ENCODE data around the gene SSC5D. TPM values are rescaled to one million over a fixed set of nuclear protein-coding genes. Genes with fewer than 3 reads are reported as not detected.
A peak's percentile ranks its signal among the peaks of the same experiment; 100 is the strongest.

The SSC5D gene
- polyA plus RNA-seq, 1 donor (not counting 4 experiments of a cell fraction or from before 2014, with no cell fraction given), result not detected

DNA sequence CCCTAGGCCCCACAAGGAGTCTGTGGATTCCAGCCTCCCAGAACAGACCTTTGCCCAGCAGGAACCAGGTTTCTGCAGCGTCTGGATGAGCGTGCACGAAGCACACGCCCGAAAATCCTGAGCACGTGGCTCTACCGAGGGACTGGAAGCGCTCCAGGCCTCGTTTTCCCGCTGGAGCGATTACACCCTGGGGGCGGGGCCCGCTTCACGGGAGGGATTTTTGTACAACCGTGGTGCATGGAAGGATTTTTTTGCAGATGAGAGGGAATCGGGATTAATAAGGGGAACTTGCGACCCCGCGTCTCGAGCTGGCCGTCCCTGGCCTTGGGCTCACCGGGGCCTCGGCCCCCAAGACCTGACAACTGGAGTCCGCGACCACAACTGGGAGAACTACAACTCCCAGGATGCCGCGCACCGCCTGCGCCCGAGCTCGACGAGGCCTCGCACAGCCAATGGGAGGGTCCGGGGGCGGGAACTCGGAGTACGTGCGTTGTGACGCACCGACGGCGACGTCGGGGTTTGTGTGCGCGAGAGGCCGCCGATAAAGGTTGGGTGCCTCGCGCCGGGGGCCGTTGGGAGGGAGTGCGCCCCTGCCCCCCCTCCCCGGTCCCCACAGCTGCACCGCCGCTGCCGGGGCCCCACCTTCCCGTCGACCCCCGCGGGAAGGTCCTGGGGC, 12.0 kb upstream of the SSC5D start, which contains the start of gene ZNF628:
TSS of gene ZNF628 (plus strand) at position 518 of the 676 bp plus-strand sequence. CDS start 3,294 bp downstream, outside the sequence.
- Histone ChIP-seq H3K4me1 (ENCODE audit: control insufficient read depth, extremely low read depth, insufficient read depth, low read length) (peaks cover 21% of the 10 kb centered on the region), H3K4me3 (ENCODE audit: control insufficient read depth in 2 of 3, extremely low read depth in 1 of 3, insufficient read depth in 2 of 3, low read depth in 1 of 3, low read length in 3 of 3) (peak within 1 kb of the TSS; percentile 67 to 86 (median 78)), H3K27ac (ENCODE audit: control insufficient read depth, insufficient read depth, low read length) (peak within 1 kb of the TSS; percentile 71), H3K27me3 (ENCODE audit: control insufficient read depth, extremely low read depth, insufficient read depth, low read length) (no peaks in the 10 kb centered on the region), H2AFZ (ENCODE audit: control insufficient read depth, low read length) (peak within 1 kb of the TSS; percentile 96), H3K9me1 (ENCODE audit: control insufficient read depth, extremely low read depth, insufficient read depth, low read length) (no peaks in the 10 kb centered on the region), H3K36me3 (ENCODE audit: control insufficient read depth in 2 of 2, extremely low read depth in 1 of 2, insufficient read depth in 2 of 2, low read length in 2 of 2) (no peaks in the 10 kb centered on the region), H3K9me3 (ENCODE audit: control insufficient read depth, low read depth, low read length) (no peaks in the 10 kb centered on the region), H3K9ac (ENCODE audit: control insufficient read depth, extremely low read depth, insufficient read depth, low read length) (peak within 1 kb of the TSS; percentile 64), H3K4me2 (ENCODE audit: control insufficient read depth, extremely low read depth, insufficient read depth, low read depth, low read length) (peak within 1 kb of the TSS; percentile 87), H3K79me2 (ENCODE audit: control insufficient read depth, insufficient read depth, low read length) (peaks cover 22% of the 10 kb centered on the region), H4K20me1 (ENCODE audit: control insufficient read depth, extremely low read depth, insufficient read depth, low read length) (no peaks in the 10 kb centered on the region)
- no peak for DNase-seq (ENCODE audit: low read depth, low spot score)
- TF ChIP-seq, protein P1, sequence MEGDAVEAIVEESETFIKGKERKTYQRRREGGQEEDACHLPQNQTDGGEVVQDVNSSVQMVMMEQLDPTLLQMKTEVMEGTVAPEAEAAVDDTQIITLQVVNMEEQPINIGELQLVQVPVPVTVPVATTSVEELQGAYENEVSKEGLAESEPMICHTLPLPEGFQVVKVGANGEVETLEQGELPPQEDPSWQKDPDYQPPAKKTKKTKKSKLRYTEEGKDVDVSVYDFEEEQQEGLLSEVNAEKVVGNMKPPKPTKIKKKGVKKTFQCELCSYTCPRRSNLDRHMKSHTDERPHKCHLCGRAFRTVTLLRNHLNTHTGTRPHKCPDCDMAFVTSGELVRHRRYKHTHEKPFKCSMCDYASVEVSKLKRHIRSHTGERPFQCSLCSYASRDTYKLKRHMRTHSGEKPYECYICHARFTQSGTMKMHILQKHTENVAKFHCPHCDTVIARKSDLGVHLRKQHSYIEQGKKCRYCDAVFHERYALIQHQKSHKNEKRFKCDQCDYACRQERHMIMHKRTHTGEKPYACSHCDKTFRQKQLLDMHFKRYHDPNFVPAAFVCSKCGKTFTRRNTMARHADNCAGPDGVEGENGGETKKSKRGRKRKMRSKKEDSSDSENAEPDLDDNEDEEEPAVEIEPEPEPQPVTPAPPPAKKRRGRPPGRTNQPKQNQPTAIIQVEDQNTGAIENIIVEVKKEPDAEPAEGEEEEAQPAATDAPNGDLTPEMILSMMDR (optimal IDR thresholded peaks at IDR 0.05 in 1 of 3, IDR thresholded peaks at IDR 0.05 in 1 of 3, conservative IDR thresholded peaks at IDR 0.05 in 1 of 3; ENCODE audit: extremely low read depth in 1 of 3, insufficient read depth in 2 of 3, low read length in 3 of 3), result no peak
- TF ChIP-seq EZH2 (IDR thresholded peaks at IDR 0.05; ENCODE audit: low read length), result no peak
- FAIRE-seq, result no peak
- dilution Hi-C loops (cut with MboI; ENCODE audit: extremely low pct_ligation_motif_present, low sequenced_read_pairs), result no loop called here

DNA sequence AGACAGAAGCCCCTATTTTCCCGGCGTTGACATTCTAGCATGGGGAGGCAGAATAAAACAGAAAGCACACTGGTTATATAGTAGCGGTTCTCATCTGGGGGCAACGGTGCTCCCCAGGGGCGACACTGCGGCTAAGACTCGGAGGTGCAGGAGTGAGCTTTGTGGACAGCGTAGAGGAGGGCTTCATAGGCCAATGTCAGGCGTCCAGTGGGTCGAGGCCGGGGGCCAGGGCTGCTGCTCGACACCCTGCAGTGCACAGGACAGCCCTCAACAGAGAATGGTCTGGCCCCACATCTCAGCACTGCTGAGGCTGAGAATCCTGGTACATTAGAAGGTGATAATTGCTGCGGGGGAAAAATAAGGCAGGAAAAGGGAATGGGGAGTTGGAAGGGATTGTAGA, 10.3 kb upstream of the SSC5D start:
- Histone ChIP-seq H3K79me2 (ENCODE audit: control insufficient read depth, insufficient read depth, low read length) (peaks cover 22% of the 10 kb centered on the region), H3K9me1 (ENCODE audit: control insufficient read depth, extremely low read depth, insufficient read depth, low read length) (no peaks in the 10 kb centered on the region), H3K36me3 (ENCODE audit: control insufficient read depth in 2 of 2, extremely low read depth in 1 of 2, insufficient read depth in 2 of 2, low read length in 2 of 2) (no peaks in the 10 kb centered on the region), H4K20me1 (ENCODE audit: control insufficient read depth, extremely low read depth, insufficient read depth, low read length) (no peaks in the 10 kb centered on the region), H3K27ac (ENCODE audit: control insufficient read depth, insufficient read depth, low read length) (no peak overlapping the region), H3K4me3 (ENCODE audit: control insufficient read depth in 2 of 3, extremely low read depth in 1 of 3, insufficient read depth in 2 of 3, low read depth in 1 of 3, low read length in 3 of 3) (peak overlapping the region; percentile 19 to 86 (median 67)), H3K9me3 (ENCODE audit: control insufficient read depth, low read depth, low read length) (no peaks in the 10 kb centered on the region), H3K4me2 (ENCODE audit: control insufficient read depth, extremely low read depth, insufficient read depth, low read depth, low read length) (peak overlapping the region; percentile 87), H3K27me3 (ENCODE audit: control insufficient read depth, extremely low read depth, insufficient read depth, low read length) (no peaks in the 10 kb centered on the region), H2AFZ (ENCODE audit: control insufficient read depth, low read length) (no peak overlapping the region), H3K4me1 (ENCODE audit: control insufficient read depth, extremely low read depth, insufficient read depth, low read length) (peaks cover 21% of the 10 kb centered on the region), H3K9ac (ENCODE audit: control insufficient read depth, extremely low read depth, insufficient read depth, low read length) (no peak overlapping the region)
- FAIRE-seq (no peak), DNase-seq (ENCODE audit: low read depth, low spot score) (no peak)
- dilution Hi-C loops (cut with MboI; ENCODE audit: extremely low pct_ligation_motif_present, low sequenced_read_pairs), result no loop called here
- TF ChIP-seq EZH2 (IDR thresholded peaks at IDR 0.05; ENCODE audit: low read length), result no peak
- TF ChIP-seq, protein P1 (optimal IDR thresholded peaks at IDR 0.05 in 1 of 3, IDR thresholded peaks at IDR 0.05 in 1 of 3, conservative IDR thresholded peaks at IDR 0.05 in 1 of 3; ENCODE audit: extremely low read depth in 1 of 3, insufficient read depth in 2 of 3, low read length in 3 of 3), result no peak

All from keratinocyte (primary cell).